ENCODE results near the gene PODXL2. TPM values are rescaled to one million over a fixed set of nuclear protein-coding genes. Genes with fewer than 3 reads are reported as not detected.
"Not testable (repeated sequence)": the region's sequence is repeated elsewhere in the genome, so short reads cannot be mapped to it uniquely, and the experiment has no call there.

PODXL2 gene
- polyA plus RNA-seq, 1 donor from 2014 or later: 9.1 TPM

DNA sequence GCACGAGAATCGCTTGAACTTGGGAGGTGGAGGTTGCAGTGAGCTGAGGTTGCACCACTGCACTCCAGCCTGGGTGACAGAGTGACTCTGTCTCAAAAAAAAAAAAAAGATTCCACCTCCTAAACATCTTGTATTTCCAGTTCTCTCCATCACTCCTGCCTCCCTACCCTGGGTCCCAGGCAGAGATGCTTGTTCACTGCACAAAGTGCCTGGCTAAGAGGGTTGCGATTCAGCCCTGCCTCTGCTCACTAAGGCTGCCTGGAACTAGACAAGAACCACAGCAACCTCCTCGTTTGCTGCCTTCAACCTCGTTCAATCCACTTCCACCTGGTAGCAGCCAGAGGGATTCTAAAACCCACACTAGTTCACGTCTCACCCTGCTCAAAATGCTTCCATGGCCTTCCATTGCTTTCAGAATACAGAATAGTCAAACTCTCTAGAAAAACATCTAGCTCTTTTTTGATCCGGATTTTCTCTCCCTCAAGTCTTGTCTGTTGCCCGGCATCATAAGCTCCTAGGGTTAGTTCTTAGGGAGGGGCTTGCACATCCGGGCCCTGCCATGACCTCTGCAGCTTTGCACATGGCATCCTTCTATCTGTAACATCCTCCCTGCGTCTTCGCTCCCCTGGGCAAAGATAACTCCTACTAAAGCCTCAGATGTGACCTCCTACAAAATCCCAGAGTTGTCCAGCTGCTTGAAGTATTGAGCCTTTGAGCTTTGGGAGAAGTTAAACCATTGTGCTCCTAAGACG, 31.8 kb upstream of the PODXL2 start:
- Mint-ChIP-seq H3K27me3 (no peaks in the 10 kb centered on the region), H3K4me3 (peak overlapping the region; percentile 84 to 98 (median 95)), H3K4me1 (peaks cover 16 to 29% (median 20%) of the 10 kb centered on the region in 3 donors), H3K27ac (peak overlapping the region in 2 of 3 donors; percentile 72 to 96), H3K9me3 (no peaks in the 10 kb centered on the region), H3K36me3 (no peaks in the 10 kb centered on the region)

DNA sequence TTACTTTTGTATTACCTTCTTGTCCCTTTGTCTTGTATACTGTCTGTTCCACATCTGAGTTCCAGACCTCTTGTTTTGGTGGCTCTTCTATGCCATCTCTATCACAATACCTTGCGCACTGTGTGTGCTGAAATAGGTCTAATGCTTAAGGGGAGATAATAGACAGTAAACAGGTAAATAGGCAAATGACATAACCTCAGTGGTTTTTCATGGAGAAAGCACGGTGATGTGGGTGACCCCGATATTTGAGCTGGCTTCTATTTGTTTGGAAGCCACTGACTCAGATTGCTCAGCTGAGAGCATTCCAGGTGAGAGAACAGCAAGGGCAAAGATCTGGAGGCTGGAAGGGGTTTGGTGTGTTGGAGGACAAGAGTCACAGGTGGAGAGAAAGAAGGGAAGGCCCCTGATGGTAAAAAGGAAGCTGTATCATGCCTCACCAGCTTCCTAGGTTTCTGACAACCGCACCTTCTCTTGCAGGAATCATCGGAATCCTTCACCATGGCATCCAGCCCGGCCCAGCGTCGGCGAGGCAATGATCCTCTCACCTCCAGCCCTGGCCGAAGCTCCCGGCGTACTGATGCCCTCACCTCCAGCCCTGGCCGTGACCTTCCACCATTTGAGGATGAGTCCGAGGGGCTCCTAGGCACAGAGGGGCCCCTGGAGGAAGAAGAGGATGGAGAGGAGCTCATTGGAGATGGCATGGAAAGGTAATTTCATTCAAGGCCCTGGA, 30.0 kb upstream of the PODXL2 start:
- peaks cover 20 to 33% (median 21%) of the 10 kb centered on the region in 3 donors for H3K4me1 Mint-ChIP-seq
- H3K27me3 Mint-ChIP-seq: no peaks in the 10 kb centered on the region
- peak overlapping the region; percentile 72 to 96 (median 91) for H3K27ac Mint-ChIP-seq
- H3K9me3 Mint-ChIP-seq: no peaks in the 10 kb centered on the region
- H3K4me3 Mint-ChIP-seq: peak overlapping the region; percentile 84 to 98 (median 95)
- H3K36me3 Mint-ChIP-seq: no peaks in the 10 kb centered on the region

DNA sequence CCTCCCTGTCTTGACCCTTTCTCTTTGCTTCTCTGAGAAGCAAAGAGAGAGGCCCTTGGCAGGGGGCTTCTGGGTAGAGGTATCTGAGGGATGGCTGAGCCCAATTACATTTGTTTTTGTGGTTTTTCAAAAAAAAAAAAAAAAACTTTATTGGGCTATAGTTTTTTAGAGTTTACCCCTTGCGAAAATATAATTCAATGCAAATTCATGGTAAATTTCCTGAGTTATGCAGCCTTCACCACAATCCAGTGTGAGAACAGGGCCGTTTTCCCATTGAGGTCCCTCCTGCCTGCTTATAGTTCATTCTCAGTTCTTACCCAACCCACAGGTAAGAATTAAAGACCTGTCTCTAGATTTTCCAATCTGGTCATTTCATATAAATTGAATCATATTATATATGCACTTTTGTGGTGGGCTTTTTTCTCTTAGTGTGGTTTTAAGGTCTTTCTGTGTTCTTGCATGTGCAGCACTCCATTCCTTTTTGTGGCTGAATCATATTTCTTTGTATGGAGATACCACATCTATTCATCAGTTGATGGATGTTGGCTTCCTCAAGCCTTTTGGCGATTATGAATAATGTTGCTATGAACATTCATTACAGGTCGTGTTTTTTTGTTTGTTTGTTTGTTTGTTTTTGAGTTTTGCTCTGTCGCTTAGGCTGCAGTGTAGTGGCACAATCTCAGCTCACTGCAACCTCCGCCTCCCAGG, 28.1 kb upstream of the PODXL2 start:
- Mint-ChIP-seq H3K36me3 (no peaks in the 10 kb centered on the region), H3K27ac (peak overlapping the region in 1 of 3 donors; percentile 4), H3K4me3 (peak overlapping the region in 2 of 4 donors; percentile 17 to 54), H3K27me3 (no peaks in the 10 kb centered on the region), H3K9me3 (no peaks in the 10 kb centered on the region), H3K4me1 (peaks cover 20 to 35% (median 20%) of the 10 kb centered on the region in 3 donors)

DNA sequence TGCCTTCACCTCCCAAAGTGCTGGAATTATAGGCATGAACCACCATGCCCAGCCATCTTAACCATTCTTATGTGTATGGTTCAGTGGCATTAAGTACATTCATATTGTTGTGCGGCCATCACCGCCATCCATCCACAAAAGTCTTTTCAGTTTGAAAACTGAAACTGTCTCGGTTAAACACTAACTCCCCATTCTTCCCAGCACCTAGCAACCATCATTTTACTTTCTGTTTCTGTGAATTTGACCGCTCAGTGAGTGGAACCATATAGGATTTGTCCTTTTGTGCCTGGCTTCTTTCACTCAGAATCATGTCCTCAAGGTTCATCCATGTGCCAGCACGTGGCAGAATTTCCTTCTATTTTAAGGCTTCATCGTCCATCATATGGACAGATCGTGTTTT, 24.9 kb upstream of the PODXL2 start:
- no peaks in the 10 kb centered on the region for H3K27me3 Mint-ChIP-seq
- no peak overlapping the region for H3K27ac Mint-ChIP-seq
- H3K4me1 Mint-ChIP-seq: peaks cover 11 to 26% (median 13%) of the 10 kb centered on the region in 3 donors
- peaks cover 7% of the 10 kb centered on the region for H3K36me3 Mint-ChIP-seq
- H3K9me3 Mint-ChIP-seq: no peaks in the 10 kb centered on the region
- peak overlapping the region in 1 of 4 donors; percentile 1 for H3K4me3 Mint-ChIP-seq

DNA sequence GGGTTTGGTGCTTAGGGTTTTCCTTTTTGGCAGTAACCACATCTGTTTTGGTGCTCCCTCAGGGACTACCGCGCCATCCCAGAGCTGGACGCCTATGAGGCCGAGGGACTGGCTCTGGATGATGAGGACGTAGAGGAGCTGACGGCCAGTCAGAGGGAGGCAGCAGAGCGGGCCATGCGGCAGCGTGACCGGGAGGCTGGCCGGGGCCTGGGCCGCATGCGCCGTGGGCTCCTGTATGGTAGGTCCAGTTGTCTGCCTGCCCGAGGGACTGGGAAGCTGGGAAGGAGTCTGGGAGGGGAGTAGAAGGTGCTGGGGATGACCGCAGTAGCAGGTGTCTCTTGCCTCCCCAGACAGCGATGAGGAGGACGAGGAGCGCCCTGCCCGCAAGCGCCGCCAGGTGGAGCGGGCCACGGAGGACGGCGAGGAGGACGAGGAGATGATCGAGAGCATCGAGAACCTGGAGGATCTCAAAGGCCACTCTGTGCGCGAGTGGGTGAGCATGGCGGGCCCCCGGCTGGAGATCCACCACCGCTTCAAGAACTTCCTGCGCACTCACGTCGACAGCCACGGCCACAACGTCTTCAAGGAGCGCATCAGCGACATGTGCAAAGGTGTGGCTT, 24.3 kb upstream of the PODXL2 start:
- Mint-ChIP-seq H3K4me1 (peaks cover 13 to 23% (median 14%) of the 10 kb centered on the region in 3 donors), H3K27ac (no peak overlapping the region), H3K36me3 (peaks cover 7% of the 10 kb centered on the region), H3K9me3 (no peaks in the 10 kb centered on the region), H3K4me3 (no peak overlapping the region), H3K27me3 (no peaks in the 10 kb centered on the region)

DNA sequence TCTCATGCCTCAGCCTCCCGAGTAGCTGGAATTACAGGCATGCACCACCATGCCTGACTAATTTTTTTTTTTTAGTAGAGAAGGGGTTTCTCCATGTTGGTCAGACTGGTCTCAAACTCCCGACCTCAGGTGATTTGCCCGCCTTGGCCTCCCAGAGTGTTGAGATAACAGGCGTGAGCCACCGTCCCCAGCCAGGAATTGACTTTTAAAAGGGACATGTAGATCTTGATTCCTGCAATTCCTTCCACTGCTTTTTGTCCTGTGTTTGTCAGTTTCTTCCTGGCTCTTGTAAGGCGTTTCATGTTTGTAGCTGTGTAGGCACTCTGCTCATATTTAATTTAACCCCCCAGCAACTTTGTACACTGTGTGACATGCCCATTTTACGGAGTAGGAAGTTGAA, 23.4 kb upstream of the PODXL2 start:
- not testable (repeated sequence) for H3K27me3 Mint-ChIP-seq, H3K27ac Mint-ChIP-seq, H3K4me3 Mint-ChIP-seq, H3K36me3 Mint-ChIP-seq, H3K9me3 Mint-ChIP-seq
- peaks cover 14 to 22% (median 16%) of the 10 kb centered on the region in 3 donors for H3K4me1 Mint-ChIP-seq

DNA sequence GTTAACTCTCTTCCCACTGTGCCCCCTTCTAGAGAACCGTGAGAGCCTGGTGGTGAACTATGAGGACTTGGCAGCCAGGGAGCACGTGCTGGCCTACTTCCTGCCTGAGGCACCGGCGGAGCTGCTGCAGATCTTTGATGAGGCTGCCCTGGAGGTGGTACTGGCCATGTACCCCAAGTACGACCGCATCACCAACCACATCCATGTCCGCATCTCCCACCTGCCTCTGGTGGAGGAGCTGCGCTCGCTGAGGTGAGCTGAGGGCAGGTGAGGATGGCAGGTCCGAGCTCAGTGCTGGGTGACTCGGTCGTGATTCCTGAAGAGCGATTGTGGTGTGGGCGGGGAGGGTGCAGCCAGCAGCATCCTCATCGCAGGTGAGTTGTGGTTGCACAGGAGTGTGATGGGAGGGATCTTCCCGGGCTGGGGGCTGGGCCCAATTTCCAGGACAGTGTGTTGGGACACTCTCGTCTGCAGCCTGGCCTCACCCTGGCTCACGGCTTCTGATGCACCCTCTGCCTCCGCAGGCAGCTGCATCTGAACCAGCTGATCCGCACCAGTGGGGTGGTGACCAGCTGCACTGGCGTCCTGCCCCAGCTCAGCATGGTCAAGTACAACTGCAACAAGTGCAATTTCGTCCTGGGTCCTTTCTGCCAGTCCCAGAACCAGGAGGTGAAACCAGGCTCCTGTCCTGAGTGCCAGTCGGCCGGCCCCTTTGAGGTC, 22.7 kb upstream of the PODXL2 start:
- H3K4me3 Mint-ChIP-seq: no peak overlapping the region
- H3K27ac Mint-ChIP-seq: no peak overlapping the region
- H3K9me3 Mint-ChIP-seq: no peaks in the 10 kb centered on the region
- H3K4me1 Mint-ChIP-seq: peaks cover 11 to 18% (median 14%) of the 10 kb centered on the region in 3 donors
- H3K36me3 Mint-ChIP-seq: peaks cover 7% of the 10 kb centered on the region
- no peaks in the 10 kb centered on the region for H3K27me3 Mint-ChIP-seq

DNA sequence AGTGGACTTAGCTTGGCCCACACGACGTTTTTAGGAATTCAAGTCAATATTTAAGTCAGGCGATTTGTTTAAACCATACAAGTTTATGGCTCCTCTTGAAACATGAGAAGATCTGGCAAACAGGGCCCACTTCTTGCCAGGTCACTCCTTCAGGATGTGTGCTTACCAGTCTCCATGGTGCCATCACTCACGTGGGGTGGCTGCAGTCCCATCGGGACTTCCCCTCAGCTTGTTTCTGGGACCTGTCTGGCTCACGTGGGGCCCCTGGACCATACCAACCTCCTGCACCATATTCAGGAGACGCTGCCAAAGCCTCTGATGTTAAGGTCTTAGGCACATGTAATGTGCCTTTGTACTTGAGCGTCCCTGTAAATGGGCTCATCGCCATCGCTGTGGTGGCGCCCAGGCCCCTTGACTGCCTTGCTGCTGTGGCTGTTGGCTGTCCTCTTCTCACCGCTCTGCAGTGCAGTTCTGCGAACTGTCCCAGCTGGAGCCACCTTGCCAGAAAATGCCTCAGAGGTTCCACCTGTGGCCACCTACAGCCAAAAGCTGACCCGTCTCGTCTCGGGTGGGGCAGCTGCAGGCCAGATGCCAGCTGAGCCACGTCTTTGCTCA, 21.9 kb upstream of the PODXL2 start:
- Mint-ChIP-seq H3K4me3 (no peak overlapping the region), H3K36me3 (peaks cover 7% of the 10 kb centered on the region), H3K27ac (no peak overlapping the region), H3K4me1 (peaks cover 10 to 14% (median 11%) of the 10 kb centered on the region in 3 donors), H3K27me3 (no peaks in the 10 kb centered on the region), H3K9me3 (no peaks in the 10 kb centered on the region)

DNA sequence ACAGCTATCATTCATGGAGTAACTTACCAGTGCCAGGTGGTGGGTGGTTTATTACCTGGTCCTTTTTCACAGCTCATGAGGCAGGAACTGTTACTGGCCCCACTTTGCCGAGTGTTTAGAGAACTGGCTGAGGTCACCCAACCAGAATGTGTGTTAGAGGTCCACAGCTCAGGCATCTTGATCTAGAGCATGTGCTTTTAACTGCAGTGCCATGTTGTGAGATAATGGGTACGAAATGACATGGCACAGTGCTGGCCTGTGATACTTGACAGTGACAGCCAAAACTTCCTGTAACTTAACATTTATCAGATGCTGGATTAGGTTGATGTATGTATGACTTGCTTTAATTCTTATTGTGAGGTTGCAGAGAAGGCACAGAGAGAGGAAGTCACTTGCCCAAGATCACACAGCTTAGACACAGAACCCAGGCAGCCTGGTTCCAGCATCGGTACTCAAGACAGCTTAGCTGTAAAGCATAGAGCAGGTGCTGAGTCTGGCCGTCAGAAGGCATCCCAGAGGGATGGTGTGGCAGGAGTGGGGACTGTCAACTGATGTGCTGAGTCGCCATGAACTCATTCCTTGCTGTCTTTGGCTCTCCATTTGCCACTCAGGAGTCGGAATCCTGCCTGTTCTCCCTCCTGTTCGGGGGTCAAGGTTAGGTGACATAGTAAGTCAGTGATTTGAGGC, 21.2 kb upstream of the PODXL2 start:
- no peaks in the 10 kb centered on the region for H3K9me3 Mint-ChIP-seq
- H3K4me3 Mint-ChIP-seq: no peak overlapping the region
- peaks cover 9 to 11% (median 10%) of the 10 kb centered on the region in 3 donors for H3K4me1 Mint-ChIP-seq
- H3K27ac Mint-ChIP-seq: no peak overlapping the region
- H3K36me3 Mint-ChIP-seq: peaks cover 7% of the 10 kb centered on the region
- no peaks in the 10 kb centered on the region for H3K27me3 Mint-ChIP-seq

DNA sequence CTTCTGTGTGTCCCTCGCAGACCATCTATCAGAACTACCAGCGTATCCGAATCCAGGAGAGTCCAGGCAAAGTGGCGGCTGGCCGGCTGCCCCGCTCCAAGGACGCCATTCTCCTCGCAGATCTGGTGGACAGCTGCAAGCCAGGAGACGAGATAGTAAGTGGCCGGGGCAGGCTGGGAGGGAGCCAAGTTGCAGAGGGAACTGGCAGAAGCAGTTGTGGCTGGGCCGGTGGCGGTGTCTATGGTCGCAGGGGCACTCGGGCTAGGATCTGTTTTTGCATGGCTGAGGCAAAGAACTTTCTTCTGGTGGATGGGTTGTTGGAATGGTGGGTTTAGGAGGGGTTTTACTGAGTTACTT, 20.6 kb upstream of the PODXL2 start:
- peak overlapping the region in 1 of 4 donors; percentile 12 for H3K4me3 Mint-ChIP-seq
- H3K36me3 Mint-ChIP-seq: peaks cover 7% of the 10 kb centered on the region
- H3K9me3 Mint-ChIP-seq: no peaks in the 10 kb centered on the region
- H3K4me1 Mint-ChIP-seq: peaks cover 9 to 11% (median 10%) of the 10 kb centered on the region in 3 donors
- H3K27ac Mint-ChIP-seq: no peak overlapping the region
- H3K27me3 Mint-ChIP-seq: no peaks in the 10 kb centered on the region

DNA sequence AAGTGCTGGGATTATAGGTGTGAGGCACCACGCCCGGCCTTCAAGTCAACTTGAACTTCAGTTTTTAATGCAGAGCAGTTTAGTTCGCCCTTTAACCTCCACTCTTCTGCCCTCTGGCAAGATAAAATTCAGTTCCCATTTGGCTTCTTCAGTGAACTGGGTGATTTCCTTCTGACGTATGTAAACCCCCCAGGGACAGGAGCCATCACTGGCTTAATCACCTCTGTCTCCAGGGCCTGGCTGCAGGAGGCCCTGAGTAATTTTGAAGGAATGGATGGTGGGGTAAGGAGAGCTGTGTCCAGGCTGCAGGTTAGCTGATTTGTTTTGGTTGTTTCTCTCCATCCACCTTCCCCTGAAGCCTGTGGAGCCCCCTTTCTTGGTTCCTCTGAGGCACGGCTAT, 18.9 kb upstream of the PODXL2 start:
- H3K27ac Mint-ChIP-seq: no peak overlapping the region
- peak overlapping the region in 1 of 4 donors; percentile 38 for H3K4me3 Mint-ChIP-seq
- H3K36me3 Mint-ChIP-seq: peaks cover 7% of the 10 kb centered on the region
- peaks cover 8 to 11% (median 10%) of the 10 kb centered on the region in 3 donors for H3K4me1 Mint-ChIP-seq
- no peaks in the 10 kb centered on the region for H3K27me3 Mint-ChIP-seq
- no peaks in the 10 kb centered on the region for H3K9me3 Mint-ChIP-seq

DNA sequence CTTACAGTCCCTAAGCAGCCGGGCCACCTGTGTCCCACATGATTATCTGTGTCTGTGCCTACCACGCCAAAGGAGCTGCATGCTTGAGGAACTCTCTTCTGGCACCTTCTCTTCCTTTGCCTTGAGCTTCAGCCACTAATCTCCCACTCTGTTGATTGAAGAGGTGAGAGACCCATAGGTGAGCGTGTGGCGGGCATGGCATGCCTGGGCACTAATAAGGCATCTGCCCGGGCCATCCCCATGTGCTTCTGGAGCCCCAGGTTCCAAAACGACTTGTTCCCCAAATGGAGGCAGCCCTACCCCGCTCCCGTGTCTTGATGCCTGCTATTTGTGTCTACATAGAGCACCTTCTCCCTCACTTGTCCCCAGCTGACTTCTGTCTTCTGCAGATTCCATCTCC, 17.7 kb upstream of the PODXL2 start:
- Mint-ChIP-seq H3K27ac (no peak overlapping the region), H3K4me3 (no peak overlapping the region), H3K27me3 (no peaks in the 10 kb centered on the region), H3K4me1 (peaks cover 8 to 13% (median 11%) of the 10 kb centered on the region in 3 donors), H3K36me3 (peaks cover 7% of the 10 kb centered on the region), H3K9me3 (no peaks in the 10 kb centered on the region)

DNA sequence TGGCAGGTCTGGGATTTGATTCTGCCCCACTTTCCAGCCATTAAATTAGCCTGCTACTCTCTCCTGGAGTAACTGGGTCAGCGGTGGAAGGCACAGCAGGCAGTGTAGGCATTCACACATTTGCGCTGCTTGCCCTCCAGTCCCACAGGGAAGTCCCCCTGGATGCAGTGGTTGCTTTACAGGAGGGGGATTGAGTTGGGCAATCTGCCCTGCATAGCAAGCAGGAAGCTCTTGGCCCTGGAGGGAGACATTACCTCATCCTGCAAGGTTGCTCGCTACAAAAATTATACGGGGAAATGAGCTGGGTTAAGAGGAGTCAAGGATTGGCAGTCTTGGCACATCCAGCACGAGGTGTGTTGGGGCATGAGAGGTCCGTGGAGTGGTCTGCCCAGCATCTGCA, 16.0 kb upstream of the PODXL2 start:
- no peak overlapping the region for H3K4me3 Mint-ChIP-seq
- H3K9me3 Mint-ChIP-seq: no peaks in the 10 kb centered on the region
- peaks cover 9% of the 10 kb centered on the region for H3K36me3 Mint-ChIP-seq
- no peak overlapping the region for H3K27ac Mint-ChIP-seq
- H3K27me3 Mint-ChIP-seq: no peaks in the 10 kb centered on the region
- peaks cover 8 to 13% (median 11%) of the 10 kb centered on the region in 3 donors for H3K4me1 Mint-ChIP-seq
